ENCODE results near the gene ENPP6. TPM values are rescaled to one million over a fixed set of nuclear protein-coding genes. Genes with fewer than 3 reads are reported as not detected.

The ENPP6 gene
- not detected for total RNA-seq

GRCh38 chr4:184217634-184218033 is at the start of gene ENPP6:
Gene ENPP6 (minus strand): TSS chr4:184217873. CDS start chr4:184217819, 54 bp downstream.
- no peak for DNase-seq
- CTCF ChIA-PET, result interaction anchor here (1.0 to 1.1 kb wide), 2 partner anchors 34 to 471 kb away, joined by 3 to 5 read pairs; no protein-coding TSS in a partner anchor
- Mint-ChIP-seq H3K4me3 (no peak within 1 kb of the TSS), H3K36me3 (ENCODE audit: low read depth) (no peaks in the 10 kb centered on the region), H3K9me3 (no peaks in the 10 kb centered on the region), H3K4me1 (ENCODE audit: low read depth) (no peaks in the 10 kb centered on the region), H3K27me3 (ENCODE audit: low read depth) (peaks cover 7% of the 10 kb centered on the region), H3K27ac (no peak within 1 kb of the TSS)
- intact Hi-C loops (cut with micrococcal nuclease), result no loop called here

DNA sequence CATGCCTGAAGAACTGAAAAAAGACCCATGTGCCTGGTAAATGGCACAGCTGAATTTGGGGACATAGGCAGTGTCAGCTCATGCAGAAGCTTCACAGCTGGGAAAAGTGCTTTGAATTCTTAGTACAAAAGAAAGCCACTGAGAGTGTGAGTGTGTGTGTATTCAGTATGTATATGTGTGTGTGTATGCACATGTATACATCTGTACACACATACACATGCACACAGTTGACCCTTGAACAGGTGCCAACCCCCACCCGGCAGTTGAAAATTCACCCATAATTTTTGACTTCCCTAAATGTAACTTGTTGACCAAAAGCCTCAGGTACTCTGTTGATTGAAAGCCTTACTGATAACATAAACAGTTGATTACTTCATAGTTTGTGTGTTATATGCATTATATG is 49.5 kb upstream of the ENPP6 start:
- Mint-ChIP-seq H3K27me3 (ENCODE audit: low read depth) (no peaks in the 10 kb centered on the region), H3K36me3 (ENCODE audit: low read depth) (no peaks in the 10 kb centered on the region), H3K27ac (peak overlapping the region; percentile 85), H3K9me3 (no peaks in the 10 kb centered on the region), H3K4me1 (ENCODE audit: low read depth) (peaks cover 59% of the 10 kb centered on the region), H3K4me3 (peak overlapping the region; percentile 58)
- CTCF ChIA-PET, result interaction anchor here (0.6 to 8.2 kb wide), 5 partner anchors 15 to 708 kb away, joined by 3 to 131 read pairs (median 3); no protein-coding TSS in a partner anchor
- no peak for DNase-seq
- intact Hi-C loops (cut with micrococcal nuclease), result loop anchor here (5.0 to 10.0 kb wide), 3 partner anchors 555 to 868 kb away; no protein-coding TSS in a partner anchor

DNA sequence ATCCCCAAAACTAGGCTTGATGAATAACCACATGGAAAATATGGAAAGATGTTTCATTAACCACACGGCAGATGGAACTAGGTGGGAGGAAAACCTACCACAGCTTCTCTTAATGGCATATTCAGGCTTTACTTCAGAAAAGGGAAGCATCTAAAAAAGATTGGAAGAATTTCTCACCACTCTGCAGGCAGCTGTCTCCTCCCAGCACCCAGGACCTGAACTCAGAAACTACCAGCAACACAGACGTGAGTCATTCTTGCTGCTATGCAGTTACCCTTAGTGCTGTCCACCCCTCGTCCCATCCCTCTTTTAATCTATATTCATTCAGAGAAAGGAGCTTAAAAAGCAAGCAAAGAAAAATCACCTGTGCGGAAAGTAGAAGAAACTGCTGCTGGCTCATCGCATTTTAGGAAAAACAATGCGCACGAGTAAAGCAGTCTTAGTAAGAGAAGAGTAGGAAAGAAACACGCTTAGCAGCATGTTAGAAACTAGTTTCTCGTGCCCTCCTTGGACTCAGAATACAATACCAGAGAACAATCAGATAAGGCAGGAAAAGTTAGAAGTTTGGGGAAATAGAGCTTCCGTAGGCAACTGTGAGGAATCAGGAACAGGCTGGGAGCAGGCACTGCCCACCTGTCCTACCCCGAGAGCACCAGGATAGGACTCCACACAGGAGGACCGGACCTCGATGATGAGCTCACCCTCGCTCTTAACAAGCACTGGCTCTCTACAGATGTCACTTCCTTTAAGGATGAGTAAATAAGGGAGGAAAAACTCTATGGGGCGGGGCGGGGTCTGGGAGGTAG is 48.1 kb upstream of the ENPP6 start:
- CTCF ChIA-PET, result interaction anchor here (0.6 to 8.2 kb wide), 13 partner anchors 8 to 476 kb away, joined by 3 to 131 read pairs (median 11); no protein-coding TSS in a partner anchor
- no peaks in the 10 kb centered on the region for H3K27me3 Mint-ChIP-seq (ENCODE audit: low read depth)
- intact Hi-C loops (cut with micrococcal nuclease), result loop anchor here (5.0 to 10.0 kb wide), 3 partner anchors 557 to 869 kb away; no protein-coding TSS in a partner anchor
- H3K27ac Mint-ChIP-seq, result no peak overlapping the region
- H3K4me1 Mint-ChIP-seq (ENCODE audit: low read depth), result peaks cover 59% of the 10 kb centered on the region
- no peaks in the 10 kb centered on the region for H3K36me3 Mint-ChIP-seq (ENCODE audit: low read depth)
- no peaks in the 10 kb centered on the region for H3K9me3 Mint-ChIP-seq
- no peak for DNase-seq
- H3K4me3 Mint-ChIP-seq, result peak overlapping the region; percentile 3

DNA sequence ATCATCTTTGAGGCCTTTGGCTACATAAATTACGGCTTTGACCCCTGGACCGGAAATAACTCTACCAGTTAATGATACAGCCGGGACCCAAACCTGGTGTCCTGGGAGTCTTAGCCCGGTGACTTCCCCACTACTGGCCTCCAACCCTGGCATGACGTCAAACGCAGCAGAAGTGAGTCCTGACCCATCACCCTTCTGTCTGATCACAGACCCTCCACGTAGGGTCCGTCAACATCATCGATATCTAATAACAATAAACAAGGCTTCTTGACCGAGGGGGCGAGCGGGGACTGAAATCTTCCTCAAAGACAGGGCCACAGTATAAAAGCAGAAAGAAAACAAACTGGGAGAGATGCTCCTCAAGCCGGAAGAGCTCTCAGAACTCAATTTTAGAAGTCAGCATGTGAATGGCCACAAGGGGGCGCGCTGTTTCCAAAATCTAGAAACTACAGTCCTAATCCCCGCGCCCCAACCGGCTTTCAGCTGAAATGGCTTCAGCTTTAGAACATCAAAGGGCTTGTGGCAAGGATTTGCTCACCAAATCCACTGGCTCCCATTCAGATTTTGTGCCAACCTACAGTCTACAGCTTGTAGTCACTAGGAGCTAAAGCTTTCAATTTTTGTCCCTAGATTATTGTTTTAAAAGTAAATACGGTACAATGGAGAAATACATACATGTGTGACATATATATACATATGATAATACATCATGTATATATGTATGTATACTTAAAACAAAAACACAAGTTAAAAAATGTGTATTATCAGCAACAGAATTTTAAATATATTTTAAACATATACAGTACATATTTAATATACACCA is 46.4 kb upstream of the ENPP6 start:
- peaks cover 47% of the 10 kb centered on the region for H3K4me1 Mint-ChIP-seq (ENCODE audit: low read depth)
- no peaks in the 10 kb centered on the region for H3K36me3 Mint-ChIP-seq (ENCODE audit: low read depth)
- no peaks in the 10 kb centered on the region for H3K9me3 Mint-ChIP-seq
- no peak overlapping the region for H3K27ac Mint-ChIP-seq
- no peaks in the 10 kb centered on the region for H3K27me3 Mint-ChIP-seq (ENCODE audit: low read depth)
- peak; percentile 99 for DNase-seq
- intact Hi-C loops (cut with micrococcal nuclease), result loop anchor here (1.0 to 10.0 kb wide), 11 partner anchors 24 to 871 kb away; partner anchors contain the start of genes CASP3, CENPU, IRF2 and PRIMPOL
- CTCF ChIA-PET, result interaction anchor here (0.7 to 8.2 kb wide), 58 partner anchors 10 to 582 kb away, joined by 3 to 131 read pairs (median 5); partner anchors contain the start of genes CASP3, CENPU and PRIMPOL
- H3K4me3 Mint-ChIP-seq, result no peak overlapping the region

DNA sequence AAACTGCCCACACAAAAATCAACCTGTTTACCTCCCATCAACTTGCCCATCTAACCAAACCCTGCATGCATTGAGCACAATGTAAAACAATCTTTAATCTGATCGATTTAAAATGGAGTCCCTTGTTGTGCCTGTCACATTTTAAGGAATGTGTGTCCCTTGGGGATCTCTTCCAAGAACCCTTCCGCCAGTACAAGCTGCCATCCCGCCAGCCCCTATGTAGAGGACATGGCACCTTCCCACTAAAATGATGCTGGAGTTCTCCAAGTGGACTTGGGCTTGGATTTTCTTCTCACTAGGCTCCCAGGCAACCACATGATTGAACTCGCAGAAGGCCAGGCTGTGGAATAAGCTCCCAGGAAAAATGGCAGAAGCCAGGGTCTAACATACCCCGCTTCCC is 45.8 kb upstream of the ENPP6 start:
- Mint-ChIP-seq H3K4me1 (ENCODE audit: low read depth) (peaks cover 42% of the 10 kb centered on the region), H3K9me3 (no peaks in the 10 kb centered on the region), H3K4me3 (no peak overlapping the region), H3K27me3 (ENCODE audit: low read depth) (no peaks in the 10 kb centered on the region), H3K27ac (no peak overlapping the region), H3K36me3 (ENCODE audit: low read depth) (no peaks in the 10 kb centered on the region)
- intact Hi-C loops (cut with micrococcal nuclease), result loop anchor here (5.0 to 10.0 kb wide), 2 partner anchors 484 to 871 kb away; no protein-coding TSS in a partner anchor
- CTCF ChIA-PET, result interaction anchor here (0.7 to 8.2 kb wide), 45 partner anchors 10 to 482 kb away, joined by 3 to 131 read pairs (median 6); partner anchors contain the start of genes CASP3 and PRIMPOL
- no peak for DNase-seq

GRCh38 chr4:184262901-184263300 is 45.2 kb upstream of the ENPP6 start:
- CTCF ChIA-PET, result interaction anchor here (1.2 to 8.2 kb wide), 17 partner anchors 10 to 483 kb away, joined by 3 to 131 read pairs (median 7); no protein-coding TSS in a partner anchor
- no peak for DNase-seq
- no peaks in the 10 kb centered on the region for H3K27me3 Mint-ChIP-seq (ENCODE audit: low read depth)
- no peak overlapping the region for H3K4me3 Mint-ChIP-seq
- no peaks in the 10 kb centered on the region for H3K36me3 Mint-ChIP-seq (ENCODE audit: low read depth)
- H3K27ac Mint-ChIP-seq, result no peak overlapping the region
- peaks cover 37% of the 10 kb centered on the region for H3K4me1 Mint-ChIP-seq (ENCODE audit: low read depth)
- no peaks in the 10 kb centered on the region for H3K9me3 Mint-ChIP-seq
- intact Hi-C loops (cut with micrococcal nuclease), result loop anchor here (5.0 to 10.0 kb wide), 2 partner anchors 484 to 872 kb away; no protein-coding TSS in a partner anchor

DNA sequence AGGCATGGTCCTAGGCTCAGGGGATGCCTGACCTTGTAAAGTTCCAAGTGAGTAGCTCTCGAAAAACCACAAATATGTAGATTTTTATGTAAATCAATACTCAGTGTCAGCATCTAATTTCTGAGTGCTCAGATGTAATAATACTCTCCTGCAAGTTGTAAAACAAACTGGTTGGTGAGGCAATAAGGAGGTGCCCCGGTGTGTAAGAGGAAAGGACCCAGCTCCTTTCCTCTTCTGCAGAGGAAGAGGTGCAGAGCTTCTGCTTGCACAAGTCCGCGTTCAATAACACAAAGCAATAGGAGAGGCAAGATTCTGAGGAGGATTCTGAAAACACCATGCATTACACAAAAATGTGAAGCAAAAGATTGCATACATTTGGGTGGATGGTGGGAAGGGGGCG is 43.6 kb upstream of the ENPP6 start:
- Mint-ChIP-seq H3K9me3 (no peaks in the 10 kb centered on the region), H3K4me3 (no peak overlapping the region), H3K27me3 (ENCODE audit: low read depth) (no peaks in the 10 kb centered on the region), H3K36me3 (ENCODE audit: low read depth) (no peaks in the 10 kb centered on the region), H3K4me1 (ENCODE audit: low read depth) (peaks cover 23% of the 10 kb centered on the region), H3K27ac (no peak overlapping the region)
- CTCF ChIA-PET, result interaction anchor here (0.6 to 6.3 kb wide), 7 partner anchors 9 to 392 kb away, joined by 3 to 52 read pairs (median 3); no protein-coding TSS in a partner anchor
- intact Hi-C loops (cut with micrococcal nuclease), result loop anchor here (5.0 to 10.0 kb wide), 2 partner anchors 486 to 874 kb away; no protein-coding TSS in a partner anchor
- DNase-seq, result no peak

GRCh38 chr4:184259866-184260265 is 42.2 kb upstream of the ENPP6 start:
- H3K36me3 Mint-ChIP-seq (ENCODE audit: low read depth), result no peaks in the 10 kb centered on the region
- intact Hi-C loops (cut with micrococcal nuclease), result loop anchor here (5.0 to 10.0 kb wide), 2 partner anchors 487 to 875 kb away; no protein-coding TSS in a partner anchor
- H3K4me1 Mint-ChIP-seq (ENCODE audit: low read depth), result peaks cover 12% of the 10 kb centered on the region
- H3K9me3 Mint-ChIP-seq, result no peaks in the 10 kb centered on the region
- no peak for DNase-seq
- CTCF ChIA-PET, result interaction anchor here (0.9 to 1.4 kb wide), 4 partner anchors 8 to 161 kb away, joined by 3 to 4 read pairs (median 4); no protein-coding TSS in a partner anchor
- H3K27me3 Mint-ChIP-seq (ENCODE audit: low read depth), result no peaks in the 10 kb centered on the region
- H3K27ac Mint-ChIP-seq, result no peak overlapping the region
- no peak overlapping the region for H3K4me3 Mint-ChIP-seq

DNA sequence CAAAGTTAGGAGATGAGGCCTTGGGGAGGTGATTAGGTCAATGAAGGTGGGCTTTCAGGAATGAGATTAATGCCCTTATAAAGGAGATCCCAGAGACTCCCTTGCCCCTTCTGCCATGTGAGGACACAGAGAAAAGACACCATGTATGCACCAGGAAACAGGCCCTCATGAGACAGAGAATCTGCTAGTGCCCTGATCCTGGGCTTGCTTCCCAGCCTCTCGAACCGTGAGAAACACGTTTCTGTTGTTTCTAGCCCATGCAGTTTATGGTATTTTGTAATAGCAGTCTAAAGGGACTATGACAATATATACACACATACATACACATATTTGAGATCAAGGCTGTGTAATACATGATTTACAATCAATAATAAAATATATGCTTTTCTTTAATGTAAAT is 41.4 kb upstream of the ENPP6 start:
- Mint-ChIP-seq H3K27me3 (ENCODE audit: low read depth) (no peaks in the 10 kb centered on the region), H3K36me3 (ENCODE audit: low read depth) (no peaks in the 10 kb centered on the region), H3K27ac (no peak overlapping the region), H3K9me3 (no peaks in the 10 kb centered on the region), H3K4me3 (no peak overlapping the region), H3K4me1 (ENCODE audit: low read depth) (peaks cover 9% of the 10 kb centered on the region)
- intact Hi-C loops (cut with micrococcal nuclease), result no loop called here
- DNase-seq, result no peak
- CTCF ChIA-PET, result interaction anchor here (1.0 kb wide), 1 partner anchor 158 kb away, joined by 3 read pairs; no protein-coding TSS in a partner anchor

DNA sequence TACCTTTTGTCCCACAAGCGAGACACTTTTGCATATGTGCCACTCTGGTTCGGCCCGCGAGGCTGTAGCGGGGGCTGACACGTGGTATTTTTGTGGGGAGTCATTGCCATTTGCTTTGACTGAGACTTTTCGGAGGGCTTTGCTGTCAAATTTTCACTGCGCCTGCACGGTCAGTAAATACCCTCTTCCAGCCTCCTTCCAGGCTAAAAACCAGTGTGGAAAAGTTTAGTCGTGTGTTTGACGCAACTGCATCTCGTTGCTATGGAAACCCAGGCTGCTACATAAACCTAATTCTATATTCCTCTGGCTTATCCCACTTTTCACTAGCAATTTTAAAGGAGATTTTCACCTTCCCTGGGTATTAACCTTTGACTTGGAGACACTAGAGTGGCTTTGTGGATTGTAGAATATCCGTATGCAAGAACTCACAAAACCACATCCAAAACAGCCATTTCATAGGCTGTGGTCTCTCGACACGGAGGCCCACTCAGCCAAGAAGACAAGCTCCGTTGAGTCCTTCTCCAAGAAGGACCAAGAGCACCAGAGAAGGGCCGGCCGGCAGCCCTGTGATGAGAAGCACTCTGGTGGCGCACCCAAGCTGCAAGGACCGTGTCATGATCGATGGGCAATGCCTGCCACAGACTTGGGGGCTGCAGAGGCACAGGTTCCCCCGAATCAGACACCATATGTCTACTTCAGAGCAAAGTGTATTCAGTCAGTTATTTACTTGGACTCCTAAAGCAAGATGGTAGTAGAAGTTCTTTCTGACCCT is 38.4 kb upstream of the ENPP6 start:
- CTCF ChIA-PET, result no interaction called here
- Mint-ChIP-seq H3K4me3 (no peak overlapping the region), H3K27me3 (ENCODE audit: low read depth) (no peaks in the 10 kb centered on the region), H3K4me1 (ENCODE audit: low read depth) (peaks cover 14% of the 10 kb centered on the region), H3K9me3 (peaks cover 1% of the 10 kb centered on the region), H3K27ac (no peak overlapping the region), H3K36me3 (ENCODE audit: low read depth) (no peaks in the 10 kb centered on the region)
- DNase-seq, result no peak
- intact Hi-C loops (cut with micrococcal nuclease), result no loop called here

- Mint-ChIP-seq H3K27me3 (ENCODE audit: low read depth) (no peaks in the 10 kb centered on the region), H3K27ac (no peak overlapping the region), H3K4me1 (ENCODE audit: low read depth) (peaks cover 18% of the 10 kb centered on the region), H3K4me3 (no peak overlapping the region), H3K9me3 (peaks cover 1% of the 10 kb centered on the region), H3K36me3 (ENCODE audit: low read depth) (no peaks in the 10 kb centered on the region)
- no peak for DNase-seq
- CTCF ChIA-PET, result interaction anchor here (0.5 kb wide), 1 partner anchor 569 kb away, joined by 3 read pairs; no protein-coding TSS in a partner anchor
- intact Hi-C loops (cut with micrococcal nuclease), result no loop called here
Observed at GRCh38 chr4:184255361-184255760, 37.7 kb upstream of the ENPP6 start.

Data from activated naive CD4-positive, alpha-beta T cell treated with anti-CD3 and anti-CD28 coated beads for 36 hours (primary cell).